Liver (tissue), 9 donors: Measurements from ENCODE around the gene SLC6A18. TPM values are rescaled to one million over a fixed set of nuclear protein-coding genes. Genes with fewer than 3 reads are reported as not detected.

Source experiments
- DNase-seq: peaks from one replicate; pipeline ENCODE4 v3.0.0-alpha.2; 2017; ENCODE audit warnings: low spot score
- H3K27ac ChIP-seq, 2 donors: one replicate each; pipeline ENCODE4 v1.7.0; 2013; ENCODE audit warnings: inconsistent platforms in 2 of 2, low read length in 2 of 2, control low read depth in 1 of 2, low read depth in 1 of 2, mild to moderate bottlenecking in 1 of 2
- H3K27me3 ChIP-seq, 4 donors: one replicate each; pipeline versions ENCODE4 v1.6.1 to v1.7.0; 2013; ENCODE audit warnings: low read length in 3 of 4, inconsistent platforms in 1 of 4, mild to moderate bottlenecking in 1 of 4, moderate library complexity in 1 of 4; ENCODE audit not compliant: control insufficient read depth in 4 of 4, insufficient read depth in 4 of 4
- H3K36me3 ChIP-seq, 4 donors: one replicate each; pipeline versions ENCODE4 v1.6.1 to v1.7.0; 2013; ENCODE audit warnings: low read length in 3 of 4, mild to moderate bottlenecking in 3 of 4, low read depth in 1 of 4, moderate library complexity in 1 of 4; ENCODE audit not compliant: control insufficient read depth in 4 of 4, insufficient read depth in 3 of 4
- H3K4me1 ChIP-seq, 4 donors: one replicate each; pipeline versions ENCODE4 v1.6.1 to v1.7.0; 2013; ENCODE audit warnings: low read length in 3 of 4, mild to moderate bottlenecking in 3 of 4, moderate library complexity in 1 of 4; ENCODE audit not compliant: control insufficient read depth in 4 of 4, insufficient read depth in 4 of 4
- H3K4me3 ChIP-seq, 3 donors: one replicate each; pipeline versions ENCODE4 v1.6.1 to v1.7.0; 2013; ENCODE audit warnings: low read length in 3 of 3, control low read depth in 1 of 3, low read depth in 1 of 3, mild to moderate bottlenecking in 1 of 3
- H3K9ac ChIP-seq, 2 donors: one replicate each; pipeline ENCODE4 v1.7.0; 2013; ENCODE audit warnings: low read length in 2 of 2, mild to moderate bottlenecking in 2 of 2, moderate library complexity in 2 of 2, control low read depth in 1 of 2, low read depth in 1 of 2
- H3K9me3 ChIP-seq, 4 donors: one replicate each; pipeline versions ENCODE4 v1.6.1 to v1.7.0; 2013; ENCODE audit warnings: low read length in 3 of 4; ENCODE audit not compliant: control insufficient read depth in 4 of 4
- EGR1 ChIP-seq, 2 donors: IDR thresholded peaks; 2 replicates each; pipeline ENCODE4 v1.6.1; 2016 to 2018; ENCODE audit warnings: antibody characterized with exemption in 2 of 2, low read depth in 2 of 2
- FOXA1 ChIP-seq: IDR thresholded peaks from 2 replicates; pipeline ENCODE4 v1.6.1; 2016; ENCODE audit warnings: antibody characterized with exemption
- FOXA2 ChIP-seq: IDR thresholded peaks from 2 replicates; pipeline ENCODE4 v1.6.1; 2016; ENCODE audit warnings: antibody characterized with exemption
- GABPA ChIP-seq, 2 donors: IDR thresholded peaks in 1 of 2; conservative IDR thresholded peaks in 1 of 2; 2 replicates each; pipeline ENCODE4 v1.6.1; 2016; ENCODE audit warnings: antibody characterized with exemption in 2 of 2, mild to moderate bottlenecking in 1 of 2, moderate library complexity in 1 of 2
- HNF4A ChIP-seq, 2 donors: conservative IDR thresholded peaks; 2 replicates each; pipeline ENCODE4 v1.6.1; 2016; ENCODE audit warnings: antibody characterized with exemption in 2 of 2, mild to moderate bottlenecking in 2 of 2
- HNF4G ChIP-seq: IDR thresholded peaks from 2 replicates; pipeline ENCODE4 v1.6.1; 2016; ENCODE audit warnings: antibody characterized with exemption
- JUND ChIP-seq, 2 donors: IDR thresholded peaks; 2 replicates each; pipeline ENCODE4 v1.6.1; 2016; ENCODE audit warnings: antibody characterized with exemption in 2 of 2
- NR2F2 ChIP-seq: IDR thresholded peaks from 2 replicates; pipeline ENCODE4 v1.6.1; 2016; ENCODE audit warnings: antibody characterized with exemption
- RAD21 ChIP-seq, 2 donors: IDR thresholded peaks; 2 replicates each; pipeline ENCODE4 v1.6.1; 2016; ENCODE audit warnings: antibody characterized with exemption in 2 of 2, mild to moderate bottlenecking in 2 of 2
- RXRA ChIP-seq, 2 donors: IDR thresholded peaks; 2 replicates each; pipeline ENCODE4 v1.6.1; 2017 to 2018; ENCODE audit warnings: antibody characterized with exemption in 2 of 2, mild to moderate bottlenecking in 1 of 2
- SP1 ChIP-seq: IDR thresholded peaks from 2 replicates; pipeline ENCODE4 v1.6.1; 2018; ENCODE audit warnings: antibody characterized with exemption, mild to moderate bottlenecking
- TAF1 ChIP-seq: conservative IDR thresholded peaks from 2 replicates; pipeline ENCODE4 v1.6.1; 2016; ENCODE audit warnings: antibody characterized with exemption, mild to moderate bottlenecking
- YY1 ChIP-seq: IDR thresholded peaks from 2 replicates; pipeline ENCODE4 v1.6.1; 2016; ENCODE audit warnings: antibody characterized with exemption, mild to moderate bottlenecking
- WGBS: extraction: QIAGEN DNeasy Blood & Tissue Kit; methylation state at CpG from one replicate; pipeline ENCODE4 v1.1.7; 2013; 5-methylcytosine and 5-hydroxymethylcytosine counted together
- polyA plus RNA-seq, 2 donors: library from polyadenylated mRNA; stranded (reverse) in 1 of 2; unstranded in 1 of 2; fragments of 200-250 nt in 1 of 2; fragments of >200 nt in 1 of 2; fragmentation: Nextera tagmentation in 1 of 2; extraction: Ambion mirVana in 1 of 2; gene quantifications; one replicate each; pipeline versions ENCODE4 v1.2.1 to v1.2.3, GENCODE V29; 2013 to 2015
- total RNA-seq, 2 donors: library from RNA; depleted of rRNA; stranded (reverse); fragments of >200 nt; gene quantifications; one replicate each; pipeline ENCODE4 v1.2.3, GENCODE V29; 2014
- TF ChIP-seq, protein P1 (sequence below): IDR thresholded peaks from 2 replicates; pipeline ENCODE4 v1.6.1; 2016; ENCODE audit warnings: antibody characterized with exemption
- TF ChIP-seq, protein P2 (sequence below): IDR thresholded peaks from 2 replicates; pipeline ENCODE4 v1.6.1; 2016; ENCODE audit warnings: antibody characterized with exemption
- TF ChIP-seq, protein P3 (sequence below): IDR thresholded peaks from 2 replicates; pipeline ENCODE4 v1.6.1; 2016; ENCODE audit warnings: antibody characterized with exemption
- TF ChIP-seq, protein P4 (sequence below): IDR thresholded peaks from 2 replicates; pipeline ENCODE4 v1.6.1; 2016; ENCODE audit warnings: antibody characterized with exemption, mild to moderate bottlenecking
- TF ChIP-seq, protein P5 (sequence below): fragments of 150-350 bp; IDR thresholded peaks from 2 replicates; pipeline ENCODE4 v1.5.1; 2017; ENCODE audit warnings: improper control_type of control experiment, low read depth, low read length; ENCODE audit not compliant: missing input control
- donor health status: healthy.
- donor health status: healthy.
- donor health status: healthy.
- donor health status: healthy.
- donor health status: healthy.

SLC6A18 gene
- total and polyA plus RNA-seq, 4 donors: not detected

DNA sequence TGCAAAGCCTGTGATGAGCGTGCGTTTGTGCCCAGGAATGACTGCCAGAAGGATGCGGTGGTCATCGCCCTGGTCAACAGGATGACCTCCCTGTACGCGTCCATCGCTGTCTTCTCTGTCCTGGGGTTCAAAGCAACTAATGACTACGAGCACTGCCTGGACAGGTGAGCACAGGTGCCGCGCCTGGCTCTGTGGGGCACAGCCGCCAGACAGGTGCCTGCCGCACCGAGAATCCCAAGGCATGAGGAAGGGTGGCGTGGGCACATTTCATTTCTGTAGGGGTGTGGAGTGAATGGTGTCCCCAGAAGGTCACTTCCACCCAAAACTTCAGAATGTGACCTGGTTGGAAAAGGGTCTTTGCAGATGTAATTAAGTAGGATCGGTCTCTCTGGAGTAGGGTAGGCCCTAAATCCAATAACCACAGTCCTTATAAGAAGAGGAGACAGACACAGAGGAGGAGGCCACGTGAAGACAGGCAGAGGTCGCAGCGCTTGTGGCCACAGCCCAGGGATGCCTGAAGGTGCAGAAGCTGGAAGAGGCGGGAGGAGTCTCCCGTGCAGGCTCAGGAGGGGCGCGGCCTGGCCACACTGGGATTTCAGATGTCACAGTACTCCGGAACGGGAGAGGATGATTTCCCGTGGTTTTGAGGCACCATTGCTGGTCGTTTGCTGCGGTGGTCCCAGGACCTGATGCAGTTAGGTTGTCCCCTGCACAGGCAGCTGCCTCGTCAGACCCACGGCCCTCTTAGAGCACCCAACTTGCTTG lies 15.5 kb downstream of the SLC6A18 start (continued):
- TF ChIP-seq, protein P1, sequence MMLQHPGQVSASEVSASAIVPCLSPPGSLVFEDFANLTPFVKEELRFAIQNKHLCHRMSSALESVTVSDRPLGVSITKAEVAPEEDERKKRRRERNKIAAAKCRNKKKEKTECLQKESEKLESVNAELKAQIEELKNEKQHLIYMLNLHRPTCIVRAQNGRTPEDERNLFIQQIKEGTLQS: no peak

DNA sequence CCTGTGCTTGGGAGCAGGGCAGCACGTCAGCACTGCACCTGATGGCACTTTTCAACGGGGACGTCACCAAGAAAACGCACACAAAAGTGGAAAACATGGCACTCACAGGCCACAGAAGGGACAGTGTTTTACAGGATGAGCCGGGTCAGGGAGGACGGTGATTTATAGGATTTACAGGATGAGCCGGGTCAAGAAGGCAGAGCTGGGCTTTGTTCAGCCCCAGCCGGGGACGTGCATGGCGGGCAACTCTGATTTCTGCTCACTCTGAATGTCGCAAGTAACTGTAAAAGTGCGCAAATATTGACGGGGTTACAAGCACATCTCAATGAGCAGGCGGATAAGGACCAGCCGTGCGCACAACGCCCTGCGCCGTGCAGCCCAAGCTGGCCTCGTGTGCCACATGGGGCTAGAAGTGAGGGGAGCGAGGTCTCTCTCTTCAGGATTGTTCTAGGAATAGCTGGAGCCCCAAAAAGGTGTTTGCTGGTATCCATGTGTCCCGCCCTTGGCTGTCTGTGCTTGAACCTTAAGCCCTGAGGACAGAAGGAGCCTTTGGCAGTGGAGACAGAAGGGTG lies 16.4 kb downstream of the SLC6A18 start:
- 73% methylated on average over 22 of the region's 22 CpGs for WGBS
- Histone ChIP-seq H3K9me3 (no peaks in the 10 kb centered on the region), H3K4me3 (no peak overlapping the region), H3K9ac (no peak overlapping the region), H3K4me1 (no peaks in the 10 kb centered on the region), H3K27me3 (peaks cover 0 to 2% (median 0%) of the 10 kb centered on the region in 4 donors), H3K36me3 (no peaks in the 10 kb centered on the region), H3K27ac (no peak overlapping the region)
- TF ChIP-seq, protein P2, sequence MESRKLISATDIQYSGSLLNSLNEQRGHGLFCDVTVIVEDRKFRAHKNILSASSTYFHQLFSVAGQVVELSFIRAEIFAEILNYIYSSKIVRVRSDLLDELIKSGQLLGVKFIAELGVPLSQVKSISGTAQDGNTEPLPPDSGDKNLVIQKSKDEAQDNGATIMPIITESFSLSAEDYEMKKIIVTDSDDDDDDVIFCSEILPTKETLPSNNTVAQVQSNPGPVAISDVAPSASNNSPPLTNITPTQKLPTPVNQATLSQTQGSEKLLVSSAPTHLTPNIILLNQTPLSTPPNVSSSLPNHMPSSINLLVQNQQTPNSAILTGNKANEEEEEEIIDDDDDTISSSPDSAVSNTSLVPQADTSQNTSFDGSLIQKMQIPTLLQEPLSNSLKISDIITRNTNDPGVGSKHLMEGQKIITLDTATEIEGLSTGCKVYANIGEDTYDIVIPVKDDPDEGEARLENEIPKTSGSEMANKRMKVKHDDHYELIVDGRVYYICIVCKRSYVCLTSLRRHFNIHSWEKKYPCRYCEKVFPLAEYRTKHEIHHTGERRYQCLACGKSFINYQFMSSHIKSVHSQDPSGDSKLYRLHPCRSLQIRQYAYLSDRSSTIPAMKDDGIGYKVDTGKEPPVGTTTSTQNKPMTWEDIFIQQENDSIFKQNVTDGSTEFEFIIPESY: no peak
- TF ChIP-seq JUND (IDR thresholded peaks at IDR 0.05): no peak
- no peak for TF ChIP-seq FOXA1
- TF ChIP-seq RAD21 (IDR thresholded peaks at IDR 0.05): no peak
- TF ChIP-seq YY1: no peak
- TF ChIP-seq NR2F2: no peak
- TF ChIP-seq TAF1: no peak
- DNase-seq: no peak

DNA sequence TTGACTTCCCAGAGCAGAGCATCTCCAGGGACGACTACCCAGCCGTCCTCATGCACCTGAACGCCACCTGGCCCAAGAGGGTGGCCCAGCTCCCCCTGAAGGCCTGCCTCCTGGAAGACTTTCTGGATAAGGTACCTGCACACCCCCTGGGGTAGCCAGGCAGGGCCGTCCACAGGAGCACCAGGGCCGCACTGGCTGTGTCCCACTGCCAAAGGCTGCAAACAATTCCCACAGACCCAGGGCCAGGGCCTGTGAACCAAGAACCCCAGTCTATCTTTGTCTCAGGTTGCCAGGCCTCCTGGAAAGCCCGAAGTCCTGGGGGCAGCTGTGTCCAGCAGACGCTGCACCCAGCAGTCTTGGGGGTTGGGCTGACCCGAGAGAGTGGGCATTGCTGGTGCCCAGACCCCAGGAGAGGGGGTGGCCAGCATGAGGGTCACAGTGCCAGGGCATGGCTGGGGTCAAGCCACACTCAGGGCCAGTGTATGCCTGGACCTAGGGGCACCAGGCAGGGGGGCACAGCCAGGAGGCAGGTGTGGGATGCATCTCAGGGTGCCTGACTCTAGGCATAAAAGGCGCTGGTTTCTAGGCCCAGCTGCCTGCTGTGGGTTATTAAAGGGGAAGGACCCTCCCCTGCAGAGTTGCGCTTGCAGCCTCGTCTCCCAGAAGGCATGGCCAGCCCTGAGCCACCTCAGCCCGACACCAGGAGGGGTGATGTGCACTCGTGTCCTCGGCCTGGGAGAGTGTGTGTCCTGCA lies 17.7 kb downstream of the SLC6A18 start:
- H3K27me3 ChIP-seq: peaks cover 0 to 2% (median 0%) of the 10 kb centered on the region in 4 donors
- TF ChIP-seq FOXA1: no peak
- no peak for TF ChIP-seq SP1
- TF ChIP-seq JUND (IDR thresholded peaks at IDR 0.05): no peak
- TF ChIP-seq, protein P3, sequence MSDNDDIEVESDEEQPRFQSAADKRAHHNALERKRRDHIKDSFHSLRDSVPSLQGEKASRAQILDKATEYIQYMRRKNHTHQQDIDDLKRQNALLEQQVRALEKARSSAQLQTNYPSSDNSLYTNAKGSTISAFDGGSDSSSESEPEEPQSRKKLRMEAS: no peak
- TF ChIP-seq, protein P4, sequence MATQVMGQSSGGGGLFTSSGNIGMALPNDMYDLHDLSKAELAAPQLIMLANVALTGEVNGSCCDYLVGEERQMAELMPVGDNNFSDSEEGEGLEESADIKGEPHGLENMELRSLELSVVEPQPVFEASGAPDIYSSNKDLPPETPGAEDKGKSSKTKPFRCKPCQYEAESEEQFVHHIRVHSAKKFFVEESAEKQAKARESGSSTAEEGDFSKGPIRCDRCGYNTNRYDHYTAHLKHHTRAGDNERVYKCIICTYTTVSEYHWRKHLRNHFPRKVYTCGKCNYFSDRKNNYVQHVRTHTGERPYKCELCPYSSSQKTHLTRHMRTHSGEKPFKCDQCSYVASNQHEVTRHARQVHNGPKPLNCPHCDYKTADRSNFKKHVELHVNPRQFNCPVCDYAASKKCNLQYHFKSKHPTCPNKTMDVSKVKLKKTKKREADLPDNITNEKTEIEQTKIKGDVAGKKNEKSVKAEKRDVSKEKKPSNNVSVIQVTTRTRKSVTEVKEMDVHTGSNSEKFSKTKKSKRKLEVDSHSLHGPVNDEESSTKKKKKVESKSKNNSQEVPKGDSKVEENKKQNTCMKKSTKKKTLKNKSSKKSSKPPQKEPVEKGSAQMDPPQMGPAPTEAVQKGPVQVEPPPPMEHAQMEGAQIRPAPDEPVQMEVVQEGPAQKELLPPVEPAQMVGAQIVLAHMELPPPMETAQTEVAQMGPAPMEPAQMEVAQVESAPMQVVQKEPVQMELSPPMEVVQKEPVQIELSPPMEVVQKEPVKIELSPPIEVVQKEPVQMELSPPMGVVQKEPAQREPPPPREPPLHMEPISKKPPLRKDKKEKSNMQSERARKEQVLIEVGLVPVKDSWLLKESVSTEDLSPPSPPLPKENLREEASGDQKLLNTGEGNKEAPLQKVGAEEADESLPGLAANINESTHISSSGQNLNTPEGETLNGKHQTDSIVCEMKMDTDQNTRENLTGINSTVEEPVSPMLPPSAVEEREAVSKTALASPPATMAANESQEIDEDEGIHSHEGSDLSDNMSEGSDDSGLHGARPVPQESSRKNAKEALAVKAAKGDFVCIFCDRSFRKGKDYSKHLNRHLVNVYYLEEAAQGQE: no peak
- no peak for TF ChIP-seq NR2F2
- no peak for TF ChIP-seq GABPA (IDR thresholded peaks at IDR 0.05 in 1 of 2, conservative IDR thresholded peaks at IDR 0.05 in 1 of 2)
- no peak for TF ChIP-seq FOXA2
- no peak for TF ChIP-seq RAD21 (IDR thresholded peaks at IDR 0.05)
- no peak for TF ChIP-seq HNF4A (conservative IDR thresholded peaks at IDR 0.05)
- no peak for TF ChIP-seq HNF4G
- no peak for TF ChIP-seq RXRA (IDR thresholded peaks at IDR 0.05)
- TF ChIP-seq, protein P5, sequence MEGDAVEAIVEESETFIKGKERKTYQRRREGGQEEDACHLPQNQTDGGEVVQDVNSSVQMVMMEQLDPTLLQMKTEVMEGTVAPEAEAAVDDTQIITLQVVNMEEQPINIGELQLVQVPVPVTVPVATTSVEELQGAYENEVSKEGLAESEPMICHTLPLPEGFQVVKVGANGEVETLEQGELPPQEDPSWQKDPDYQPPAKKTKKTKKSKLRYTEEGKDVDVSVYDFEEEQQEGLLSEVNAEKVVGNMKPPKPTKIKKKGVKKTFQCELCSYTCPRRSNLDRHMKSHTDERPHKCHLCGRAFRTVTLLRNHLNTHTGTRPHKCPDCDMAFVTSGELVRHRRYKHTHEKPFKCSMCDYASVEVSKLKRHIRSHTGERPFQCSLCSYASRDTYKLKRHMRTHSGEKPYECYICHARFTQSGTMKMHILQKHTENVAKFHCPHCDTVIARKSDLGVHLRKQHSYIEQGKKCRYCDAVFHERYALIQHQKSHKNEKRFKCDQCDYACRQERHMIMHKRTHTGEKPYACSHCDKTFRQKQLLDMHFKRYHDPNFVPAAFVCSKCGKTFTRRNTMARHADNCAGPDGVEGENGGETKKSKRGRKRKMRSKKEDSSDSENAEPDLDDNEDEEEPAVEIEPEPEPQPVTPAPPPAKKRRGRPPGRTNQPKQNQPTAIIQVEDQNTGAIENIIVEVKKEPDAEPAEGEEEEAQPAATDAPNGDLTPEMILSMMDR: no peak
- TF ChIP-seq, protein P1: no peak
- no peak for TF ChIP-seq TAF1
- no peak for TF ChIP-seq EGR1 (IDR thresholded peaks at IDR 0.05; ENCODE audit: low read depth in 2 of 2)

More for the DNA sequence above, 17.7 kb downstream of the SLC6A18 start:
- Histone ChIP-seq H3K36me3 (no peaks in the 10 kb centered on the region), H3K4me3 (no peak overlapping the region), H3K4me1 (no peaks in the 10 kb centered on the region), H3K9me3 (no peaks in the 10 kb centered on the region), H3K9ac (no peak overlapping the region), H3K27ac (no peak overlapping the region)
- DNase-seq: no peak
- WGBS: 74% methylated on average over 14 of the region's 14 CpGs
